Left lobe of liver (tissue), 2 donors: Measurements from ENCODE around the gene FGD5. TPM values are rescaled to one million over a fixed set of nuclear protein-coding genes. Genes with fewer than 3 reads are reported as not detected.

Source experiments
- ATAC-seq: fragments of 200-7000 bp; cut with Tn5 transposase; one replicate; pipeline ENCODE4 v1.9.1; 2020; ENCODE audit warnings: mild to moderate bottlenecking, moderate library complexity
- DNase-seq: peaks from one replicate; pipeline ENCODE4 v3.0.0-alpha.2; 2020; ENCODE audit warnings: low spot score
- total RNA-seq: library from RNA; stranded (reverse); gene quantifications from one replicate; pipeline ENCODE4 v1.2.1, GENCODE V29; 2021
- donor health status: DM: no; HTN: no; CAD: no; lungs with moderate emphysema.
- donor health status: DM: no; HTN: yes; CAD: no.

The FGD5 gene
- total RNA-seq, 1 donor from 2014 or later: 4.2 TPM

- ATAC-seq: no peak
Measured at GRCh38 chr3:14826069-14826468, 7.3 kb downstream of the FGD5 start.

GRCh38 chr3:14827776-14828175 lies 9.0 kb downstream of the FGD5 start:
- DNase-seq (no peak), ATAC-seq (no peak)

More at GRCh38 chr3:14826069-14826468, 7.3 kb downstream of the FGD5 start:
- DNase-seq: no peak

GRCh38 chr3:14829811-14830210 lies 11.0 kb downstream of the FGD5 start:
- no peak for DNase-seq
- no peak for ATAC-seq

- ATAC-seq: no peak
- DNase-seq: no peak
Measured at GRCh38 chr3:14831916-14832450, 13.2 kb downstream of the FGD5 start.

- ATAC-seq: no peak
- DNase-seq: no peak
Measured at GRCh38 chr3:14832975-14833722, 14.4 kb downstream of the FGD5 start.

- DNase-seq (no peak), ATAC-seq (no peak)
Measured at GRCh38 chr3:14834121-14834520, 15.4 kb downstream of the FGD5 start.

GRCh38 chr3:14834807-14835466 lies 16.2 kb downstream of the FGD5 start:
- ATAC-seq: no peak
- DNase-seq: no peak

GRCh38 chr3:14836049-14836468 lies 17.3 kb downstream of the FGD5 start:
- DNase-seq (no peak), ATAC-seq (peak; percentile 44)

GRCh38 chr3:14837186-14837877 lies 18.6 kb downstream of the FGD5 start:
- no peak for DNase-seq
- no peak for ATAC-seq

GRCh38 chr3:14837878-14838258 lies 19.1 kb downstream of the FGD5 start:
- no peak for DNase-seq
- ATAC-seq: peak; percentile 73

GRCh38 chr3:14839236-14839635 lies 20.5 kb downstream of the FGD5 start:
- DNase-seq (no peak), ATAC-seq (no peak)

- no peak for ATAC-seq
- no peak for DNase-seq
Measured at GRCh38 chr3:14841836-14842235, 23.1 kb downstream of the FGD5 start.

GRCh38 chr3:14842277-14842676 lies 23.5 kb downstream of the FGD5 start:
- DNase-seq (no peak), ATAC-seq (no peak)

GRCh38 chr3:14843321-14843720 lies 24.6 kb downstream of the FGD5 start:
- ATAC-seq (no peak), DNase-seq (no peak)

GRCh38 chr3:14844386-14845170 lies 25.8 kb downstream of the FGD5 start:
- DNase-seq: no peak
- ATAC-seq: no peak

GRCh38 chr3:14845180-14845579 lies 26.4 kb downstream of the FGD5 start:
- ATAC-seq (no peak), DNase-seq (no peak)

GRCh38 chr3:14845826-14846225 lies 27.1 kb downstream of the FGD5 start:
- ATAC-seq: no peak

GRCh38 chr3:14846226-14846880 lies 27.6 kb downstream of the FGD5 start:
- no peak for DNase-seq
- ATAC-seq: no peak

More at GRCh38 chr3:14845826-14846225, 27.1 kb downstream of the FGD5 start:
- no peak for DNase-seq

- ATAC-seq (peak; percentile 42), DNase-seq (no peak)
Measured at GRCh38 chr3:14847613-14848541, 29.1 kb downstream of the FGD5 start.
